WI38 (cell line): ENCODE results near the gene ACTL6B.

ENCODE experiments used
- H3K4me3 ChIP-seq: 2 replicates; pipeline ENCODE4 v1.5.1; 2011; ENCODE audit warnings: low read depth, mild to moderate bottlenecking, control low read depth, low read length
- CTCF ChIP-seq: IDR thresholded peaks from 2 replicates; pipeline ENCODE4 v1.5.1; 2012; ENCODE audit warnings: low read depth, mild to moderate bottlenecking, control low read depth, low read length

ACTL6B gene

GRCh38 chr7:100686822-100687211 lies 30.6 kb upstream of the ACTL6B start:
- H3K4me3 ChIP-seq = no peak overlapping the region
- no peak for TF ChIP-seq CTCF

- no peak for TF ChIP-seq CTCF
- no peak overlapping the region for H3K4me3 ChIP-seq
These were observed 30.1 kb upstream of the ACTL6B start for GRCh38 chr7:100686201-100686821.

GRCh38 chr7:100685631-100686145 lies 29.4 kb upstream of the ACTL6B start:
- TF ChIP-seq CTCF = no peak
- no peak overlapping the region for H3K4me3 ChIP-seq

GRCh38 chr7:100685049-100685605 lies 28.9 kb upstream of the ACTL6B start:
- TF ChIP-seq CTCF = no peak

GRCh38 chr7:100684534-100685042 lies 28.3 kb upstream of the ACTL6B start:
- TF ChIP-seq CTCF = no peak
- H3K4me3 ChIP-seq = no peak overlapping the region

More at GRCh38 chr7:100685049-100685605, 28.9 kb upstream of the ACTL6B start:
- no peak overlapping the region for H3K4me3 ChIP-seq

GRCh38 chr7:100683659-100684533 lies 27.6 kb upstream of the ACTL6B start:
- TF ChIP-seq CTCF = no peak
- H3K4me3 ChIP-seq = no peak overlapping the region
